ENCODE data around the gene KCNA5.

The KCNA5 gene

DNA sequence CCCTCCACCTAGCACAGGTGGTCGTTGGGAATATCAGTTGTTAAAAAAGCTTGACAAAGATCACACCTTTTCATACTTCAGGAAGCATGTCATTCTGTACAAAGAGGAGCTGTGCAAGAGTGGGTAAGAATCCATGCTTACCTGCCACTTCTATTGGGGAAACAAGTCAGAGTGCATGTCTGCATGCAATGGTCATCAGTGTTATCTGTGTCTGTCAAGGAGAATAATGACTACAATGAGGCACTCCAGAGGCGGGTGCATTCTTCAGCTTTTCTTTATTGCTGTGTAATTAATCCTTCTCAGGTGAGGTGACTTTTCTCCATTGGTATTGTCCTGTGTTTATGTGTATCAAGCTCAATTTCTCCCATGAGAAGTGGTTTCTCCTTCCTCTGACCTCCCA is 24.4 kb downstream of the KCNA5 start:
- TF ChIP-seq POLR2AphosphoS5 (IDR thresholded peaks at IDR 0.05; ENCODE audit: low read depth, low read length) = no peak

DNA sequence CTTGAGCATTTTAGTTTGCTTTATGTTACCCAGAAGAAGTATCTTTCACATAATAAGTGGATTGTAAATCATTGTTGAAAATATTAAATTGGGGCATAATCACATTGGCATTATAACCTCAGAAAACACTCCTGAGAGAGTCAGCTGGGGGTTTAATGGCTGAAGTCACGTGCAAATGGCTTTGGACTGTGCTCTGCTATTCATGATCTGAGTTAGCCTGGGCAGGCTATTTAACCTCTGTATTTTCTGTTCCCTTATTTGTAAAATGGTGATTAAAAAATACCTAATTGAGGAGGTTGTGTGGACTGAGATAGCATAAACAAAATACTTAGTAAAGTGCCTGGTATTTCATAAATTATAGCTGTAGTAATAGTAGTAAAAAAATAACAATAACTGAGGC is 24.9 kb downstream of the KCNA5 start:
- no peak for TF ChIP-seq SIN3A (IDR thresholded peaks at IDR 0.05; ENCODE audit: borderline replicate concordance, insufficient read depth, low read length)
- TF ChIP-seq, protein P1, sequence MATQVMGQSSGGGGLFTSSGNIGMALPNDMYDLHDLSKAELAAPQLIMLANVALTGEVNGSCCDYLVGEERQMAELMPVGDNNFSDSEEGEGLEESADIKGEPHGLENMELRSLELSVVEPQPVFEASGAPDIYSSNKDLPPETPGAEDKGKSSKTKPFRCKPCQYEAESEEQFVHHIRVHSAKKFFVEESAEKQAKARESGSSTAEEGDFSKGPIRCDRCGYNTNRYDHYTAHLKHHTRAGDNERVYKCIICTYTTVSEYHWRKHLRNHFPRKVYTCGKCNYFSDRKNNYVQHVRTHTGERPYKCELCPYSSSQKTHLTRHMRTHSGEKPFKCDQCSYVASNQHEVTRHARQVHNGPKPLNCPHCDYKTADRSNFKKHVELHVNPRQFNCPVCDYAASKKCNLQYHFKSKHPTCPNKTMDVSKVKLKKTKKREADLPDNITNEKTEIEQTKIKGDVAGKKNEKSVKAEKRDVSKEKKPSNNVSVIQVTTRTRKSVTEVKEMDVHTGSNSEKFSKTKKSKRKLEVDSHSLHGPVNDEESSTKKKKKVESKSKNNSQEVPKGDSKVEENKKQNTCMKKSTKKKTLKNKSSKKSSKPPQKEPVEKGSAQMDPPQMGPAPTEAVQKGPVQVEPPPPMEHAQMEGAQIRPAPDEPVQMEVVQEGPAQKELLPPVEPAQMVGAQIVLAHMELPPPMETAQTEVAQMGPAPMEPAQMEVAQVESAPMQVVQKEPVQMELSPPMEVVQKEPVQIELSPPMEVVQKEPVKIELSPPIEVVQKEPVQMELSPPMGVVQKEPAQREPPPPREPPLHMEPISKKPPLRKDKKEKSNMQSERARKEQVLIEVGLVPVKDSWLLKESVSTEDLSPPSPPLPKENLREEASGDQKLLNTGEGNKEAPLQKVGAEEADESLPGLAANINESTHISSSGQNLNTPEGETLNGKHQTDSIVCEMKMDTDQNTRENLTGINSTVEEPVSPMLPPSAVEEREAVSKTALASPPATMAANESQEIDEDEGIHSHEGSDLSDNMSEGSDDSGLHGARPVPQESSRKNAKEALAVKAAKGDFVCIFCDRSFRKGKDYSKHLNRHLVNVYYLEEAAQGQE (IDR thresholded peaks at IDR 0.05; ENCODE audit: insufficient read depth in 1 of 2, low read depth in 2 of 2, low read length in 2 of 2) = no peak
- TF ChIP-seq FOXP2 (optimal IDR thresholded peaks at IDR 0.05; ENCODE audit: borderline replicate concordance, extremely low read depth, extremely low read length, insufficient read depth) = no peak
- no peak for TF ChIP-seq POLR2AphosphoS5 (IDR thresholded peaks at IDR 0.05; ENCODE audit: low read depth, low read length)

DNA sequence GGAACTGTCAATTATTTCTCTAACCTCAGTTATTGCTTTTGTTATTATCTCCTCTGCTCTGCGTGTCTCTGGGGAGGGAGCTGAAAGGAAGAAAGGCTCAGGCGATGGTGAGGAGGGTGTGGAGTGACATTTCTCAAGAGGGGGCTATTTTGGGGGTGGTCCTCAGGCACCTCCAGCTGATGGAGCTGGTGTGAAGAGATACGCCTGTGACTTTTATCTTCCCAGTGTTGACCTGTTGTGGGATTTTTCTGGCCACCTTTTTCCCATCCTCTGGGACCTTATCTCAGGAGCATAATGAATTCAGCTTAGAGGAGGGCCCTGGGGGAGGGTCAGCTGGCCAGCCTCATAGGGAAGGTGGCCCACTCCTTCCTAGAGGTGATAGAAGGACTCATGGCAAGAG is 26.4 kb downstream of the KCNA5 start:
- TF ChIP-seq TAF1 (IDR thresholded peaks at IDR 0.05; ENCODE audit: borderline replicate concordance, insufficient read depth, low read length) (no peak), POLR2AphosphoS5 (IDR thresholded peaks at IDR 0.05; ENCODE audit: low read depth, low read length) (no peak), FOXP2 (optimal IDR thresholded peaks at IDR 0.05; ENCODE audit: borderline replicate concordance, extremely low read depth, extremely low read length, insufficient read depth) (no peak), SIN3A (IDR thresholded peaks at IDR 0.05; ENCODE audit: borderline replicate concordance, insufficient read depth, low read length) (no peak)
- TF ChIP-seq, protein P1 (IDR thresholded peaks at IDR 0.05; ENCODE audit: insufficient read depth in 1 of 2, low read depth in 2 of 2, low read length in 2 of 2) = no peak

DNA sequence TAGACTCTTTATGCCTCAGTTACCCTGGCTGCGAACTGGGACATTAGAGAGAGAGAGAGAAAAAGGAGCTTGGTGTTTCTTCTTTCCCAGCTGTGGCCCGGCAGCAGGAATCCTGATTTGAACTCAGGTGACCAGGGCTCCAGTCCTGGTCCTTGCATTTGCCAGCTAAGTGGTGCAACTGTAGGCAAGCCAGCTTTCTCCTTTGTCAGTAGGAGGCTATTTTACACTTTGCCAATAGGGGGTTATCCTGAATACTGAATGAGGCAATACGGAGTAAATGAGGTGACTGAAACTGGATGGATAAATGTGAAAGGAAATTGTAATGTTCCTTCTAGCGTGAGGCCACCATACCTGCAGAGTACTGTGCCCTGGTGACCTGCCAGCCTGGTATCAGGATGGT is 27.8 kb downstream of the KCNA5 start:
- TF ChIP-seq SIN3A (IDR thresholded peaks at IDR 0.05; ENCODE audit: borderline replicate concordance, insufficient read depth, low read length) = no peak
- TF ChIP-seq POLR2AphosphoS5 (IDR thresholded peaks at IDR 0.05; ENCODE audit: low read depth, low read length) = no peak

DNA sequence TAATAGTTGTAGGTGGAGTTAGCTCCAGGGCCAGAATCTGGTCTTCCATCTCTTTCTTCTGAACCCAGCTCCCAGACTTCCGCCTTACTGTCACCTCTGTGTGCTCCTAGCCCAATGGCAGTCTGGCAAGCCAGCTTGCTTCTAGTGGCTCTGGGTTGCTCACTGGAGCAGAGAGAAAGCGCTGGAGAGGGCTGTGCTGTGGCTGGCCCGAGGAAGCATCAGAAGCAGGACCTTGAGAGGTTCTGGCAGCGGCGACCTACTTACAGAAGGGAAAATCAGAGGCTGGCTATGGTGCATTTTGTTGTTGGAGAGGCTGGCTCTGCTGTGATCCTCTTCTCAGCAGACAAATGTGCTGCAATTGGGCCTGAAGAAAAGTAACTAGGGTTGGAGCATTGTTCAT is 28.6 kb downstream of the KCNA5 start:
- TF ChIP-seq TAF1 (IDR thresholded peaks at IDR 0.05; ENCODE audit: borderline replicate concordance, insufficient read depth, low read length) (no peak), FOXP2 (optimal IDR thresholded peaks at IDR 0.05; ENCODE audit: borderline replicate concordance, extremely low read depth, extremely low read length, insufficient read depth) (no peak), SIN3A (IDR thresholded peaks at IDR 0.05; ENCODE audit: borderline replicate concordance, insufficient read depth, low read length) (no peak), POLR2AphosphoS5 (IDR thresholded peaks at IDR 0.05; ENCODE audit: low read depth, low read length) (no peak)
- TF ChIP-seq, protein P1 (IDR thresholded peaks at IDR 0.05; ENCODE audit: insufficient read depth in 1 of 2, low read depth in 2 of 2, low read length in 2 of 2) = no peak

DNA sequence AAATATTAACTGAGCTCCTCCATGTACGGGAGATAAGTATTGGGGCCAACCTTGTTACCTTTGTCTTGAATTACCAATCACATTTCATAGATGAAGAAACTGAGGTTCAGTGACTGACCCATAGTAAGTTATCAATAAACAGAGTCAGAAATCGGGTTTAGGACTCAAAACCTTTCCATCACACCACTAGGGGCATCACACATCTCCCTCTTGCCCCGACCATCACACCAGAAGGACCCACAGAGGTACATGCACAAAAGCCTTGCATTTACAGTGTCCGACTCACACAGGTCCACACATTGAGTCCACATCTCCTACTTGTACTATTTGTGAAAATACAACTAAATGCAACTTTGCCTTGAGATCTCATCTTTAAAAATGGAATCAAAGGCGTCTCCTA is 29.4 kb downstream of the KCNA5 start:
- TF ChIP-seq SIN3A (IDR thresholded peaks at IDR 0.05; ENCODE audit: borderline replicate concordance, insufficient read depth, low read length) (no peak), TAF1 (IDR thresholded peaks at IDR 0.05; ENCODE audit: borderline replicate concordance, insufficient read depth, low read length) (no peak), POLR2AphosphoS5 (IDR thresholded peaks at IDR 0.05; ENCODE audit: low read depth, low read length) (no peak), FOXP2 (optimal IDR thresholded peaks at IDR 0.05; ENCODE audit: borderline replicate concordance, extremely low read depth, extremely low read length, insufficient read depth) (no peak)
- TF ChIP-seq, protein P1 (IDR thresholded peaks at IDR 0.05; ENCODE audit: insufficient read depth in 1 of 2, low read depth in 2 of 2, low read length in 2 of 2) = no peak
